GM19468 (cell line): Measurements from ENCODE around the gene PPP1R27.

Experiments used
- ATAC-seq: cut with Tn5 transposase; IDR thresholded peaks from one replicate; pipeline ENCODE4 v1.9.1; 2021; ENCODE audit warnings: mild to moderate bottlenecking, moderate library complexity, moderate number of reproducible peaks; ENCODE audit not compliant: unreplicated experiment; ENCODE audit errors: extremely low read depth

The PPP1R27 gene

GRCh38 chr17:81808778-81809555, 25.9 kb downstream of the PPP1R27 start:
- no peak for ATAC-seq

GRCh38 chr17:81807839-81808238, 27.0 kb downstream of the PPP1R27 start:
- no peak for ATAC-seq

GRCh38 chr17:81807210-81807719, 27.6 kb downstream of the PPP1R27 start:
- no peak for ATAC-seq

- ATAC-seq, result no peak
These were observed 28.2 kb downstream of the PPP1R27 start for GRCh38 chr17:81806461-81807209.

- no peak for ATAC-seq
These were observed 29.0 kb downstream of the PPP1R27 start for GRCh38 chr17:81805707-81806460.

- no peak for ATAC-seq
These were observed 30.1 kb downstream of the PPP1R27 start for GRCh38 chr17:81804559-81805399.

- ATAC-seq, result no peak
These were observed 30.9 kb downstream of the PPP1R27 start, which contains the start of gene GCGR for GRCh38 chr17:81803728-81804558. GCGR (plus strand) TSS chr17:81804150; CDS start chr17:81809019, 4,869 bp downstream.

- no peak for ATAC-seq
These were observed 31.8 kb downstream of the PPP1R27 start for GRCh38 chr17:81802856-81803643.

- ATAC-seq, result no peak
These were observed 32.6 kb downstream of the PPP1R27 start for GRCh38 chr17:81802048-81802758.

GRCh38 chr17:81801327-81801726, 33.5 kb downstream of the PPP1R27 start:
- no peak for ATAC-seq

GRCh38 chr17:81794509-81794908, 40.3 kb downstream of the PPP1R27 start:
- no peak for ATAC-seq

- ATAC-seq, result no peak
These were observed 40.8 kb downstream of the PPP1R27 start for GRCh38 chr17:81794074-81794476.

- no peak for ATAC-seq
These were observed 41.9 kb downstream of the PPP1R27 start for GRCh38 chr17:81792675-81793615.
